ENCODE measurements around the gene GPER1.

The GPER1 gene

GRCh38 chr7:1054861-1055450 is 33.0 kb upstream of the GPER1 start:
- DNase-seq (ENCODE audit: extremely low read depth, low read depth): no peak
- H3K4me3 ChIP-seq (replicated peaks; ENCODE audit: low read depth, low read length): no peak overlapping the region

GRCh38 chr7:1055491-1055955 is 32.4 kb upstream of the GPER1 start:
- H3K4me3 ChIP-seq (replicated peaks; ENCODE audit: low read depth, low read length): no peak overlapping the region
- TF ChIP-seq CTCF (IDR thresholded peaks at IDR 0.05; ENCODE audit: low read depth, low read length, missing control alignments): no peak
- DNase-seq (ENCODE audit: extremely low read depth, low read depth): no peak

More at GRCh38 chr7:1054861-1055450, 33.0 kb upstream of the GPER1 start:
- no peak for TF ChIP-seq CTCF (IDR thresholded peaks at IDR 0.05; ENCODE audit: low read depth, low read length, missing control alignments)

GRCh38 chr7:1055956-1056784 is 31.7 kb upstream of the GPER1 start:
- DNase-seq (ENCODE audit: extremely low read depth, low read depth): no peak
- no peak for TF ChIP-seq CTCF (IDR thresholded peaks at IDR 0.05; ENCODE audit: low read depth, low read length, missing control alignments)
- no peak overlapping the region for H3K4me3 ChIP-seq (replicated peaks; ENCODE audit: low read depth, low read length)

GRCh38 chr7:1056785-1057410 is 31.0 kb upstream of the GPER1 start:
- no peak for DNase-seq (ENCODE audit: extremely low read depth, low read depth)
- TF ChIP-seq CTCF (IDR thresholded peaks at IDR 0.05; ENCODE audit: low read depth, low read length, missing control alignments): no peak
- no peak overlapping the region for H3K4me3 ChIP-seq (replicated peaks; ENCODE audit: low read depth, low read length)

- no peak for TF ChIP-seq CTCF (IDR thresholded peaks at IDR 0.05; ENCODE audit: low read depth, low read length, missing control alignments)
- no peak overlapping the region for H3K4me3 ChIP-seq (replicated peaks; ENCODE audit: low read depth, low read length)
- DNase-seq (ENCODE audit: extremely low read depth, low read depth): no peak
Measured at GRCh38 chr7:1057416-1058291, 30.3 kb upstream of the GPER1 start.

GRCh38 chr7:1058311-1058710 is 29.6 kb upstream of the GPER1 start:
- DNase-seq (ENCODE audit: extremely low read depth, low read depth): no peak
- H3K4me3 ChIP-seq (replicated peaks; ENCODE audit: low read depth, low read length): no peak overlapping the region
- no peak for TF ChIP-seq CTCF (IDR thresholded peaks at IDR 0.05; ENCODE audit: low read depth, low read length, missing control alignments)
